ENCODE results near the gene IL15RA.

The IL15RA gene

DNA sequence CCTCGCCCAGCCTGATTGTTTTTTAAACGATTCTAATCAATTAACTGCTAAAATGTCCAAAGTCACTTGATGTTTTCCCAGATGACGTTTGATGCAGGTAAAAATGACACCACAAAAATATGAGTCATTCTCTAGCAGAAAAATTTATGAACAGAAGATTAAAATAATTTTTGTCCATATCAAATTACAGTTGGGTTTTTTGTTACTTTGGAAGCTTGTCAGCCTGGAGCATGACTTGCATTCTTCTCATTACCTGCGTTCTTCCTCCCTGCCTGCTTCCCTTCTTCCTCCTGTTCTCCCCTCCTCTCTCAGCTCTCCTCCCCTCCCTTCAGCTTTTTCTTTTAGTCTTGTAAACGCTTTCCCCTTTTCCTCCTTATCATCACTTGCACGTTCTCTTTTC, 18.7 kb downstream of the IL15RA start:
- Histone ChIP-seq H3K9ac (no peak overlapping the region), H3K9me3 (ENCODE audit: control insufficient read depth, low read length) (no peaks in the 10 kb centered on the region), H3K4me1 (no peaks in the 10 kb centered on the region), H3K36me3 (ENCODE audit: control insufficient read depth, insufficient read depth, low read length) (no peaks in the 10 kb centered on the region), H3K27ac (no peak overlapping the region), H3K27me3 (ENCODE audit: control insufficient read depth, insufficient read depth, low read length) (no peaks in the 10 kb centered on the region), H3K79me2 (no peaks in the 10 kb centered on the region), H3K4me2 (ENCODE audit: low read length) (no peak overlapping the region), H3K4me3 (ENCODE audit: low read depth, low read length) (no peak overlapping the region), H2AFZ (no peak overlapping the region)
- TF ChIP-seq, protein P1, sequence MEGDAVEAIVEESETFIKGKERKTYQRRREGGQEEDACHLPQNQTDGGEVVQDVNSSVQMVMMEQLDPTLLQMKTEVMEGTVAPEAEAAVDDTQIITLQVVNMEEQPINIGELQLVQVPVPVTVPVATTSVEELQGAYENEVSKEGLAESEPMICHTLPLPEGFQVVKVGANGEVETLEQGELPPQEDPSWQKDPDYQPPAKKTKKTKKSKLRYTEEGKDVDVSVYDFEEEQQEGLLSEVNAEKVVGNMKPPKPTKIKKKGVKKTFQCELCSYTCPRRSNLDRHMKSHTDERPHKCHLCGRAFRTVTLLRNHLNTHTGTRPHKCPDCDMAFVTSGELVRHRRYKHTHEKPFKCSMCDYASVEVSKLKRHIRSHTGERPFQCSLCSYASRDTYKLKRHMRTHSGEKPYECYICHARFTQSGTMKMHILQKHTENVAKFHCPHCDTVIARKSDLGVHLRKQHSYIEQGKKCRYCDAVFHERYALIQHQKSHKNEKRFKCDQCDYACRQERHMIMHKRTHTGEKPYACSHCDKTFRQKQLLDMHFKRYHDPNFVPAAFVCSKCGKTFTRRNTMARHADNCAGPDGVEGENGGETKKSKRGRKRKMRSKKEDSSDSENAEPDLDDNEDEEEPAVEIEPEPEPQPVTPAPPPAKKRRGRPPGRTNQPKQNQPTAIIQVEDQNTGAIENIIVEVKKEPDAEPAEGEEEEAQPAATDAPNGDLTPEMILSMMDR (IDR thresholded peaks at IDR 0.05), result no peak

GRCh38 chr10:5958077-5958476, 19.3 kb downstream of the IL15RA start:
- H3K36me3 ChIP-seq (ENCODE audit: control insufficient read depth, insufficient read depth, low read length), result no peaks in the 10 kb centered on the region
- no peak overlapping the region for H3K4me3 ChIP-seq (ENCODE audit: low read depth, low read length)
- no peak overlapping the region for H3K4me2 ChIP-seq (ENCODE audit: low read length)
- H3K9me3 ChIP-seq (ENCODE audit: control insufficient read depth, low read length), result no peaks in the 10 kb centered on the region
- H3K79me2 ChIP-seq, result no peaks in the 10 kb centered on the region
- no peak overlapping the region for H3K9ac ChIP-seq
- H3K27me3 ChIP-seq (ENCODE audit: control insufficient read depth, insufficient read depth, low read length), result no peaks in the 10 kb centered on the region
- no peak overlapping the region for H3K27ac ChIP-seq
- H3K4me1 ChIP-seq, result no peaks in the 10 kb centered on the region
- TF ChIP-seq, protein P1 (IDR thresholded peaks at IDR 0.05), result no peak
- H2AFZ ChIP-seq, result no peak overlapping the region

DNA sequence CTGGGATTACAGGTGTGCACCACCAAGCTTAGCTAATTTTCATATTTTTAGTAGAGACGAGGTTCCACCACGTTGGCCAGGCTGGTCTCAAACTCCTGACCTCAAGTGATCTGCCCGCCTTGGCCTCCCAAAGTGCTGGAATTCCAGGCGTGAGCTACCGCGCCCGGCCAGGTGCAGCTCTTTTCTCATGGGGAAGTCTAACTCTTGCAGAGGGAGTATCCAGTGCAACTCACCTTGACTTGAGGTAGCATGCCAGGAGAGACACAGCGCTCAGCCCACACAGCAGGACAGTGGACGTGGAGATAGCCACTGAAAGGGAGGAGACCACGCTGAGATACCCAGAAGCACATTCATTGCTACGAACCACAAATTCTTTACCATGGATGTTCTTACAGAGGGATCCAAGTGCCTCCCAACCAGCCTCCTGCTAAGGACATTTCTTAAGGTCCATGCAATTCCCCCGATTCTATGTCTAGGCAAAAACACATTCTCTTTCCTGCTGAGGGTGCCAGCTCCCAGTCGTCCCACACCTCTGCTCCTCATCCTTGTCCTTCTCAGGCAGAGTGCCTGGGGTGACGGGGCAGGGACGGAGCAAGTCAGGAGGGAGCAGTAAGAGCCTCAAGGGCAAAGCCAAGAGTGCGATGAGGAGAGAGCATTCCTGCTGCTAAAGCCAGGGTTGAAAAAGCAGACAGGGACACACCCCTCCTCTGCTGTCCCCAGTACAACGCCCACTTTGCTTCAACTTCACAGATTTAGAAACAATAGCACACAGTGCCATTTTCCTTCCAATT, 21.0 kb downstream of the IL15RA start:
- Histone ChIP-seq H3K27ac (no peak overlapping the region), H3K36me3 (ENCODE audit: control insufficient read depth, insufficient read depth, low read length) (no peaks in the 10 kb centered on the region), H3K27me3 (ENCODE audit: control insufficient read depth, insufficient read depth, low read length) (no peaks in the 10 kb centered on the region)

GRCh38 chr10:5953676-5954075, 23.7 kb downstream of the IL15RA start:
- no peaks in the 10 kb centered on the region for H3K36me3 ChIP-seq (ENCODE audit: control insufficient read depth, insufficient read depth, low read length)
- no peaks in the 10 kb centered on the region for H3K9me3 ChIP-seq (ENCODE audit: control insufficient read depth, low read length)
- no peak overlapping the region for H3K9ac ChIP-seq
- TF ChIP-seq, protein P1 (IDR thresholded peaks at IDR 0.05), result no peak
- H3K4me2 ChIP-seq (ENCODE audit: low read length), result no peak overlapping the region
- no peaks in the 10 kb centered on the region for H3K27me3 ChIP-seq (ENCODE audit: control insufficient read depth, insufficient read depth, low read length)
- no peaks in the 10 kb centered on the region for H3K4me1 ChIP-seq
- no peak overlapping the region for H3K27ac ChIP-seq
- no peak overlapping the region for H2AFZ ChIP-seq
- H3K79me2 ChIP-seq, result no peaks in the 10 kb centered on the region
- H3K4me3 ChIP-seq (ENCODE audit: low read depth, low read length), result no peak overlapping the region

More for the DNA sequence above, 21.0 kb downstream of the IL15RA start:
- Histone ChIP-seq H3K4me2 (ENCODE audit: low read length) (no peak overlapping the region), H3K4me1 (no peaks in the 10 kb centered on the region), H2AFZ (no peak overlapping the region), H3K4me3 (ENCODE audit: low read depth, low read length) (no peak overlapping the region), H3K9ac (no peak overlapping the region), H3K79me2 (no peaks in the 10 kb centered on the region), H3K9me3 (ENCODE audit: control insufficient read depth, low read length) (no peaks in the 10 kb centered on the region)
- TF ChIP-seq, protein P1 (IDR thresholded peaks at IDR 0.05), result no peak
